Endothelial cell of umbilical vein (primary cell): ENCODE results near the gene ALX3. TPM values are rescaled to one million over a fixed set of nuclear protein-coding genes. Genes with fewer than 3 reads are reported as not detected.

Experiments
- BruUV-seq: library from RNA; stranded (reverse); fragments of 400-500 nt; replicated peaks from 2 replicates; lab custom pipeline; 2021; lab: Mats Ljungman, UMichigan
- CTCF ChIA-PET: fragments of 300-600, 350-600 bp; sonication (Branson Sonifier 250); formaldehyde crosslinking; loops from one replicate; lab custom pipeline; 2021; ENCODE audit warnings: antibody characterized with exemption, inconsistent platforms; lab: Charles Lee
- POLR2A ChIA-PET: fragments of 300-600, 350-600 bp; sonication (Branson Sonifier 250); formaldehyde crosslinking; loops from one replicate; lab custom pipeline; 2021; ENCODE audit warnings: antibody characterized with exemption, inconsistent platforms; lab: Charles Lee
- DNase-seq: peaks from one replicate; pipeline ENCODE4 v3.0.0-alpha.2; 2011; ENCODE audit warnings: low read depth, low spot score
- FAIRE-seq: peaks from 2 replicates; lab custom pipeline; 2011; peaks lifted over from hg19 to GRCh38; lab: Jason Lieb, UNC
- H2AFZ ChIP-seq: 2 replicates; pipeline ENCODE4 v1.6.0; 2012; ENCODE audit warnings: low read depth, low read length, control low read depth, inconsistent platforms
- H3K27ac ChIP-seq: 2 replicates; pipeline ENCODE4 v1.5.1; 2011; ENCODE audit warnings: low read depth, mild to moderate bottlenecking, control low read depth, low read length, moderate library complexity; ENCODE audit not compliant: insufficient read depth
- H3K27me3 ChIP-seq, 2 experiments: 2 replicates each; pipeline versions ENCODE4 v1.6.0 to v1.6.1; 2011; ENCODE audit warnings: low read length in 2 of 2, mixed read lengths in 1 of 2; ENCODE audit not compliant: control insufficient read depth in 2 of 2, insufficient read depth in 2 of 2
- H3K36me3 ChIP-seq, 2 experiments: 2 replicates in 1 of 2; 3 replicates in 1 of 2; pipeline ENCODE4 v1.5.1; 2011; ENCODE audit warnings: low read length in 2 of 2, mild to moderate bottlenecking in 1 of 2, moderate library complexity in 1 of 2; ENCODE audit not compliant: control insufficient read depth in 2 of 2, insufficient read depth in 2 of 2; ENCODE audit errors: extremely low read depth in 1 of 2
- H3K4me1 ChIP-seq: 3 replicates; pipeline ENCODE4 v1.5.1; 2011; ENCODE audit warnings: mild to moderate bottlenecking, low read length; ENCODE audit not compliant: control insufficient read depth, insufficient read depth; ENCODE audit errors: extremely low read depth
- H3K4me2 ChIP-seq: 2 replicates; pipeline ENCODE4 v1.6.1; 2011; ENCODE audit warnings: low read length, control low read depth, mixed read lengths; ENCODE audit not compliant: insufficient read depth
- H3K4me3 ChIP-seq, 3 experiments: fragments of 200-600 bp in 1 of 3; sonication (generic), shearing (Covaris generic) in 1 of 3; replicated peaks in 1 of 3; 2 replicates each; pipeline ENCODE4 v1.5.1; 2011 to 2016; ENCODE audit warnings: control low read depth in 3 of 3, low read length in 3 of 3, mild to moderate bottlenecking in 2 of 3, inconsistent platforms in 1 of 3, low read depth in 1 of 3, moderate library complexity in 1 of 3; ENCODE audit not compliant: insufficient read depth in 1 of 3
- H3K79me2 ChIP-seq: 2 replicates; pipeline ENCODE4 v1.6.0; 2012; ENCODE audit warnings: low read length, inconsistent platforms; ENCODE audit not compliant: control insufficient read depth, insufficient read depth
- H3K9ac ChIP-seq: replicated peaks from 2 replicates; pipeline ENCODE3; 2011; ENCODE audit warnings: low read length, control low read depth; ENCODE audit not compliant: insufficient read depth; ENCODE audit errors: extremely low read depth
- H3K9me1 ChIP-seq: replicated peaks from 3 replicates; pipeline ENCODE4 v1.6.0; 2011; ENCODE audit warnings: mild to moderate bottlenecking, low read length; ENCODE audit not compliant: control insufficient read depth, insufficient read depth; ENCODE audit errors: extremely low read depth
- H3K9me3 ChIP-seq: replicated peaks from 2 replicates; pipeline ENCODE4 v1.5.1; 2012; ENCODE audit warnings: low read length, inconsistent platforms; ENCODE audit not compliant: control insufficient read depth, insufficient read depth
- H4K20me1 ChIP-seq: replicated peaks from 2 replicates; pipeline ENCODE3; 2011; ENCODE audit warnings: mild to moderate bottlenecking, low read length; ENCODE audit not compliant: control insufficient read depth, insufficient read depth; ENCODE audit errors: extremely low read depth
- CTCF ChIP-seq, 2 donors: IDR thresholded peaks; 1 replicate in 1 of 2; 2 replicates in 1 of 2; pipeline ENCODE4 v1.5.1; 2011; ENCODE audit warnings: low read length in 2 of 2, mild to moderate bottlenecking in 2 of 2, moderate library complexity in 2 of 2, control low read depth in 1 of 2, inconsistent platforms in 1 of 2, low read depth in 1 of 2; ENCODE audit not compliant: insufficient read depth in 1 of 2; ENCODE audit errors: extremely low read depth in 1 of 2
- JUN ChIP-seq: IDR thresholded peaks from 2 replicates; pipeline ENCODE4 v1.6.1; 2011; ENCODE audit warnings: borderline replicate concordance, low read depth; ENCODE audit not compliant: insufficient read length, insufficient read depth
- POLR2AphosphoS5 ChIP-seq: IDR thresholded peaks from 2 replicates; pipeline ENCODE4 v1.6.1; 2012; ENCODE audit warnings: low read depth, mild to moderate bottlenecking, control low read depth, low read length, moderate library complexity; ENCODE audit not compliant: insufficient read depth
- dilution Hi-C: fragments of 300-500 bp; cut with MboI; formaldehyde crosslinking; loops from one replicate; pipeline ENCODE4 v1.15.0; 2019; ENCODE audit warnings: low sequenced_read_pairs; ENCODE audit not compliant: extremely low pct_ligation_motif_present
- intact Hi-C: fragments of 100-400 bp; cut with micrococcal nuclease; formaldehyde crosslinking; loops from one replicate; pipeline ENCODE4 v1.10.0; 2022
- polyA plus RNA-seq, 4 experiments: library from polyadenylated mRNA; depleted of rRNA in 3 of 4; stranded (reverse) in 3 of 4; unstranded in 1 of 4; fragments of >200 nt; gene quantifications; 2 replicates each; pipeline versions ENCODE4 v1.2.1 to v1.2.3, GENCODE V29; 2011 to 2012; ENCODE audit warnings: missing spikeins in 1 of 4
- total RNA-seq: library from RNA; stranded (reverse); gene quantifications from 2 replicates; pipeline ENCODE4 v1.2.3, GENCODE V29; 2021

Gene ALX3
- total and polyA plus RNA-seq, 2 donors (not counting 3 experiments of a cell fraction or from before 2014, with no cell fraction given), result not detected

- no peak overlapping the region for H3K4me2 ChIP-seq
- H3K4me3 ChIP-seq, result no peak overlapping the region
- intact Hi-C loops, result loop anchor here (1.0 kb wide), 2 partner anchors 26 to 234 kb away; no protein-coding TSS in a partner anchor
- no peak overlapping the region for H3K27ac ChIP-seq
- H3K36me3 ChIP-seq, result peaks cover 29 to 32% of the 10 kb centered on the region in 2 experiments
- ChIA-PET POLR2A (no interaction called here), CTCF (interaction anchor here (0.6 to 4.2 kb wide), 11 partner anchors 9 to 465 kb away, joined by 3 to 54 read pairs (median 5); partner anchors contain the start of gene AHCYL1)
- H4K20me1 ChIP-seq, result no peaks in the 10 kb centered on the region
- TF ChIP-seq POLR2AphosphoS5, result no peak
- peak; percentile 24 to 40 for TF ChIP-seq CTCF (IDR thresholded peaks at IDR 0.05; ENCODE audit: extremely low read depth in 1 of 2, insufficient read depth in 1 of 2, low read depth in 1 of 2, low read length in 2 of 2)
- no peak for TF ChIP-seq JUN
- FAIRE-seq (peak; percentile 62), DNase-seq (peak; percentile 49)
- H3K9me3 ChIP-seq, result no peaks in the 10 kb centered on the region
- peaks cover 6% of the 10 kb centered on the region for H3K79me2 ChIP-seq
- BruUV-seq, result no TSS peak
- dilution Hi-C loops, result loop anchor here (25.0 kb wide), 1 partner anchor 224 kb away; no protein-coding TSS in a partner anchor
- no peak overlapping the region for H2AFZ ChIP-seq
- H3K27me3 ChIP-seq, result no peaks in the 10 kb centered on the region
- no peaks in the 10 kb centered on the region for H3K4me1 ChIP-seq
- no peak overlapping the region for H3K9ac ChIP-seq
- H3K9me1 ChIP-seq, result no peaks in the 10 kb centered on the region
Observed at GRCh38 chr1:110011527-110012041, 58.9 kb downstream of the ALX3 start.

Other genes with a start within 250 kb of the ALX3 start
- 22.7 and 28.9 TPM in 2 replicates for gene CSF1, start 159.8 kb downstream of the ALX3 start, total RNA-seq
- 23.3 and 24.5 TPM in 2 replicates for gene CSF1, start 159.8 kb downstream of the ALX3 start, polyA plus RNA-seq
- gene AHCYL1, start 85.9 kb downstream of the ALX3 start, total RNA-seq, result 64.3 and 74.2 TPM in 2 replicates
- 41.6 and 49.2 TPM in 2 replicates for gene AHCYL1, start 85.9 kb downstream of the ALX3 start, polyA plus RNA-seq
- 38.9 and 42.1 TPM in 2 replicates for gene STRIP1, start 36.0 kb downstream of the ALX3 start, total RNA-seq
- gene STRIP1, start 36.0 kb downstream of the ALX3 start, polyA plus RNA-seq, result 26.2 and 26.9 TPM in 2 replicates
- not detected in 2 replicates for gene UBL4B, start 41.8 kb upstream of the ALX3 start, total RNA-seq
- gene UBL4B, start 41.8 kb upstream of the ALX3 start, polyA plus RNA-seq, result not detected in 2 replicates
- 0.05 TPM in 1 of 2 replicates, not detected in the other for gene SLC6A17, start 79.8 kb upstream of the ALX3 start, total RNA-seq
- 0.02 and 0.03 TPM in 2 replicates for gene SLC6A17, start 79.8 kb upstream of the ALX3 start, polyA plus RNA-seq
- 12.3 and 22.5 TPM in 2 replicates for gene KCNC4, start 139.6 kb upstream of the ALX3 start, total RNA-seq
- gene KCNC4, start 139.6 kb upstream of the ALX3 start, polyA plus RNA-seq, result 6.7 and 7.3 TPM in 2 replicates